Left ventricle myocardium inferior (tissue), 1 donor: ENCODE results near the gene ZAP70. TPM values are rescaled to one million over a fixed set of nuclear protein-coding genes. Genes with fewer than 3 reads are reported as not detected.

Experiments
- DNase-seq: peaks from one replicate; pipeline ENCODE4 v3.0.0-alpha.2; 2020
- H3K27ac ChIP-seq: fragments of 200-600 bp; replicated peaks from 2 replicates; pipeline ENCODE4 v1.8.0; 2021
- H3K27me3 ChIP-seq: fragments of 200-600 bp; 2 replicates; pipeline ENCODE4 v1.8.0; 2021; ENCODE audit warnings: low read depth
- H3K36me3 ChIP-seq: fragments of 200-600 bp; 2 replicates; pipeline ENCODE4 v1.8.0; 2021
- H3K4me1 ChIP-seq: fragments of 200-600 bp; 2 replicates; pipeline ENCODE4 v1.8.0; 2021
- H3K4me3 ChIP-seq: fragments of 200-600 bp; 2 replicates; pipeline ENCODE4 v1.8.0; 2021; ENCODE audit warnings: mild to moderate bottlenecking, moderate library complexity
- H3K9me3 ChIP-seq: fragments of 200-600 bp; replicated peaks from 2 replicates; pipeline ENCODE4 v1.8.0; 2021
- intact Hi-C: fragments of 100-400 bp; cut with micrococcal nuclease; formaldehyde crosslinking; loops from one replicate; pipeline ENCODE4 v1.11.0; 2022
- total RNA-seq: library from RNA; stranded (reverse); fragmentation: NEBNext Ultra II Directional; extraction: Animal tissue kit (Norgen Biotek cat#: 25700); gene quantifications from one replicate; pipeline ENCODE4 v1.2.1, GENCODE V29; 2021
- TF ChIP-seq, protein P1 (sequence below): fragments of 200-600 bp; IDR thresholded peaks from 2 replicates; pipeline ENCODE4 v1.8.0; 2021; ENCODE audit warnings: antibody characterized with exemption, mild to moderate bottlenecking, borderline replicate concordance
- donor health status: DM: no; HTN: yes; CAD: no; lungs with severe emphysema.

The ZAP70 gene
- total RNA-seq, 1 donor from 2014 or later: 0.55 TPM

- no peak for DNase-seq
- Histone ChIP-seq H3K27me3 (no peaks in the 10 kb centered on the region), H3K9me3 (no peaks in the 10 kb centered on the region), H3K36me3 (no peaks in the 10 kb centered on the region), H3K4me1 (peaks cover 3% of the 10 kb centered on the region), H3K27ac (no peak overlapping the region), H3K4me3 (no peak overlapping the region)
- intact Hi-C loops: no loop called here
- TF ChIP-seq, protein P1, sequence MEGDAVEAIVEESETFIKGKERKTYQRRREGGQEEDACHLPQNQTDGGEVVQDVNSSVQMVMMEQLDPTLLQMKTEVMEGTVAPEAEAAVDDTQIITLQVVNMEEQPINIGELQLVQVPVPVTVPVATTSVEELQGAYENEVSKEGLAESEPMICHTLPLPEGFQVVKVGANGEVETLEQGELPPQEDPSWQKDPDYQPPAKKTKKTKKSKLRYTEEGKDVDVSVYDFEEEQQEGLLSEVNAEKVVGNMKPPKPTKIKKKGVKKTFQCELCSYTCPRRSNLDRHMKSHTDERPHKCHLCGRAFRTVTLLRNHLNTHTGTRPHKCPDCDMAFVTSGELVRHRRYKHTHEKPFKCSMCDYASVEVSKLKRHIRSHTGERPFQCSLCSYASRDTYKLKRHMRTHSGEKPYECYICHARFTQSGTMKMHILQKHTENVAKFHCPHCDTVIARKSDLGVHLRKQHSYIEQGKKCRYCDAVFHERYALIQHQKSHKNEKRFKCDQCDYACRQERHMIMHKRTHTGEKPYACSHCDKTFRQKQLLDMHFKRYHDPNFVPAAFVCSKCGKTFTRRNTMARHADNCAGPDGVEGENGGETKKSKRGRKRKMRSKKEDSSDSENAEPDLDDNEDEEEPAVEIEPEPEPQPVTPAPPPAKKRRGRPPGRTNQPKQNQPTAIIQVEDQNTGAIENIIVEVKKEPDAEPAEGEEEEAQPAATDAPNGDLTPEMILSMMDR: no peak
These were observed 12.2 kb upstream of the ZAP70 start for GRCh38 chr2:97701186-97701585.

GRCh38 chr2:97701851-97702465 is 11.4 kb upstream of the ZAP70 start:
- TF ChIP-seq, protein P1: no peak
- Histone ChIP-seq H3K4me3 (no peak overlapping the region), H3K27ac (no peak overlapping the region), H3K4me1 (peaks cover 2% of the 10 kb centered on the region), H3K27me3 (no peaks in the 10 kb centered on the region), H3K9me3 (no peaks in the 10 kb centered on the region), H3K36me3 (no peaks in the 10 kb centered on the region)
- intact Hi-C loops: no loop called here
- DNase-seq: no peak

GRCh38 chr2:97702731-97703470 is 10.5 kb upstream of the ZAP70 start:
- TF ChIP-seq, protein P1: no peak
- intact Hi-C loops: no loop called here
- no peaks in the 10 kb centered on the region for H3K27me3 ChIP-seq
- DNase-seq: no peak
- no peak overlapping the region for H3K4me3 ChIP-seq
- no peaks in the 10 kb centered on the region for H3K4me1 ChIP-seq
- no peak overlapping the region for H3K27ac ChIP-seq
- H3K9me3 ChIP-seq: no peaks in the 10 kb centered on the region
- H3K36me3 ChIP-seq: no peaks in the 10 kb centered on the region

DNA sequence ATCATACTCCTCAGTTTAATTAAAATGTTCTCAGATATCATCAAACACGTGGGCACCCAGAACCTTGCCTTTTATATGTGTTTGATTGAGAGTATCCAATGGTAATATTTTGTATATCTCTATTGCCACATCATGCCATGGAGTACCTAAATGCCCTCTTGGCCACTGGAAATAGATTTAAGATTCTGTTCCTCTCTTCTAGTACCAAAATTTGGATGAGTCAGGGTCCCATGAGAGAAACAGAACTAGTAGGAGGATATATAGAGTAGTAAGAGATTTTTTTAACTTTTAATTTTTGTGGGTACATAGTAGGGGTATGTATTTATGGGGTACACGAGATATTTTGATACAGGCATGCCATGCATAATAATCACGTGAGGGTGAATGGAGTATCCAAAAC is 9.6 kb upstream of the ZAP70 start:
- TF ChIP-seq, protein P1: no peak
- intact Hi-C loops: no loop called here

DNA sequence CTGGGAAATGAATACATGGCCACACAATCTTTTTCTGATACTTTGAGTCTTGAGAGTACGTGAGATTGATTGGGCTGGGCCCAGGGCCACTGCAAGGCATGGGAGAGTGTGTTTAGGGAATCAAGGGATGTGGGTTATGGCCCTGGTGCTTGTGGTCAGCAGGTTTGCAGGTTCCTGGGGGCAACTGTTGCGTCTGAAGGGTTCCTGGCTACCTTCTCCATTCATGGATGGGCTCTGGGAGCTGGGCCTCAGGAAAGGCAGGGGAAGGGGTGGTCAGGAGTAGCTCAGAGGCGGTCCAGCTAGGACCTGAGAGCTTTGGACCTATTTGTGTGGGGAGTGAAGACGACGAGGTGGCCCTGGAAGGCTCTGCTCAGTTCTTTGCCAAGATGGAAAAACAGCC is 8.4 kb upstream of the ZAP70 start:
- Histone ChIP-seq H3K4me1 (peaks cover 6% of the 10 kb centered on the region), H3K4me3 (no peak overlapping the region), H3K27me3 (peaks cover 4% of the 10 kb centered on the region), H3K27ac (no peak overlapping the region), H3K9me3 (no peaks in the 10 kb centered on the region), H3K36me3 (no peaks in the 10 kb centered on the region)
- TF ChIP-seq, protein P1: no peak
- intact Hi-C loops: no loop called here
- DNase-seq: no peak

More for the DNA sequence above, 9.6 kb upstream of the ZAP70 start:
- DNase-seq: no peak
- H3K27ac ChIP-seq: no peak overlapping the region
- no peaks in the 10 kb centered on the region for H3K36me3 ChIP-seq
- H3K4me1 ChIP-seq: no peaks in the 10 kb centered on the region
- H3K27me3 ChIP-seq: peaks cover 4% of the 10 kb centered on the region
- no peaks in the 10 kb centered on the region for H3K9me3 ChIP-seq
- H3K4me3 ChIP-seq: no peak overlapping the region
